H9 (cell line): Measurements from ENCODE around the gene CLIC6. TPM values are rescaled to one million over a fixed set of nuclear protein-coding genes. Genes with fewer than 3 reads are reported as not detected.

Experiments
- DNase-seq: peaks from one replicate; pipeline ENCODE4 v3.0.0-alpha.2; 2017
- H2AFZ ChIP-seq: one replicate; pipeline ENCODE4 v1.6.1; 2013; ENCODE audit warnings: mild to moderate bottlenecking, low read length, control low read depth, moderate library complexity
- H2AK5ac ChIP-seq: 2 replicates; pipeline ENCODE4 v1.6.1; 2013; ENCODE audit warnings: low read length, control low read depth, mixed read lengths; ENCODE audit not compliant: insufficient read length
- H2BK120ac ChIP-seq: one replicate; pipeline ENCODE4 v1.6.1; 2013; ENCODE audit warnings: low read depth, mild to moderate bottlenecking, low read length, control low read depth, inconsistent platforms; ENCODE audit not compliant: poor library complexity, severe bottlenecking
- H2BK12ac ChIP-seq: 2 replicates; pipeline ENCODE4 v1.6.1; 2013; ENCODE audit warnings: low read length, control low read depth, mixed read lengths, low read depth; ENCODE audit not compliant: insufficient read length
- H2BK15ac ChIP-seq: 2 replicates; pipeline ENCODE4 v1.6.1; 2013; ENCODE audit warnings: low read depth, low read length, control low read depth
- H2BK20ac ChIP-seq: one replicate; pipeline ENCODE4 v1.6.1; 2013; ENCODE audit warnings: low read depth, mild to moderate bottlenecking, low read length, control low read depth, inconsistent platforms; ENCODE audit not compliant: poor library complexity, severe bottlenecking
- H2BK5ac ChIP-seq: 2 replicates; pipeline ENCODE4 v1.6.1; 2013; ENCODE audit warnings: low read length, control low read depth, mixed read lengths; ENCODE audit not compliant: insufficient read length
- H3K14ac ChIP-seq: 2 replicates; pipeline ENCODE4 v1.6.1; 2013; ENCODE audit warnings: low read length, control low read depth; ENCODE audit not compliant: insufficient read depth
- H3K18ac ChIP-seq: 2 replicates; pipeline ENCODE4 v1.6.1; 2013; ENCODE audit warnings: low read depth, mild to moderate bottlenecking, mixed read lengths, low read length, control low read depth; ENCODE audit not compliant: insufficient read length
- H3K23ac ChIP-seq: 2 replicates; pipeline ENCODE4 v1.6.1; 2013; ENCODE audit warnings: low read length, control low read depth, mixed read lengths, low read depth; ENCODE audit not compliant: insufficient read length
- H3K23me2 ChIP-seq: 2 replicates; pipeline ENCODE4 v1.6.1; 2013; ENCODE audit warnings: low read depth, mild to moderate bottlenecking, mixed read lengths, low read length, control low read depth; ENCODE audit not compliant: insufficient read length, poor library complexity, severe bottlenecking
- H3K27ac ChIP-seq: 2 replicates; pipeline ENCODE4 v1.5.1; 2013; ENCODE audit warnings: low read length, control low read depth, mixed read lengths, low read depth; ENCODE audit not compliant: insufficient read length
- H3K27me3 ChIP-seq: 2 replicates; pipeline ENCODE4 v1.6.1; 2013; ENCODE audit warnings: low read length, control low read depth, inconsistent platforms; ENCODE audit not compliant: insufficient read depth
- H3K4ac ChIP-seq: 2 replicates; pipeline ENCODE4 v1.6.1; 2013; ENCODE audit warnings: low read depth, mild to moderate bottlenecking, control low read depth, inconsistent platforms, low read length, moderate library complexity
- H3K4me1 ChIP-seq: 2 replicates; pipeline ENCODE4 v1.6.1; 2013; ENCODE audit warnings: low read length, control low read depth, inconsistent platforms; ENCODE audit not compliant: insufficient read depth
- H3K4me2 ChIP-seq: 2 replicates; pipeline ENCODE4 v1.6.1; 2013; ENCODE audit warnings: low read length, control low read depth, mixed read lengths; ENCODE audit not compliant: insufficient read length, insufficient read depth
- H3K56ac ChIP-seq: 2 replicates; pipeline ENCODE4 v1.6.1; 2013; ENCODE audit warnings: low read depth, mild to moderate bottlenecking, mixed read lengths, low read length, control low read depth; ENCODE audit not compliant: insufficient read length
- H3K79me1 ChIP-seq: 2 replicates; pipeline ENCODE4 v1.6.1; 2013; ENCODE audit warnings: low read depth, mild to moderate bottlenecking, moderate library complexity, low read length, control low read depth, inconsistent platforms; ENCODE audit not compliant: insufficient read depth, poor library complexity, severe bottlenecking
- H3K79me2 ChIP-seq: 2 replicates; pipeline ENCODE4 v1.6.1; 2013; ENCODE audit warnings: low read length, control low read depth, inconsistent platforms; ENCODE audit not compliant: insufficient read depth
- H3K9ac ChIP-seq: 2 replicates; pipeline ENCODE4 v1.6.1; 2013; ENCODE audit warnings: low read length, control low read depth, mixed read lengths; ENCODE audit not compliant: insufficient read length; ENCODE audit errors: extremely low read depth
- H3K9me3 ChIP-seq: one replicate; pipeline ENCODE4 v1.6.1; 2013; ENCODE audit warnings: low read depth, low read length, inconsistent platforms; ENCODE audit not compliant: control insufficient read depth
- H3T11ph ChIP-seq: one replicate; pipeline ENCODE4 v1.6.1; 2013; ENCODE audit warnings: mild to moderate bottlenecking, low read length, control low read depth, inconsistent platforms
- H4K20me1 ChIP-seq: one replicate; pipeline ENCODE4 v1.6.1; 2013; ENCODE audit not compliant: control insufficient read depth, insufficient read length, insufficient read depth
- H4K5ac ChIP-seq: 2 replicates; pipeline ENCODE4 v1.6.1; 2013; ENCODE audit warnings: low read depth, mild to moderate bottlenecking, mixed read lengths, low read length, control low read depth; ENCODE audit not compliant: insufficient read length
- H4K8ac ChIP-seq: replicated peaks from 2 replicates; pipeline ENCODE4 v1.6.1; 2013; ENCODE audit warnings: low read length, control low read depth, mixed read lengths, low read depth; ENCODE audit not compliant: insufficient read length
- H4K91ac ChIP-seq: 2 replicates; pipeline ENCODE4 v1.6.1; 2013; ENCODE audit warnings: low read depth, mild to moderate bottlenecking, moderate library complexity, mixed read lengths, low read length, control low read depth; ENCODE audit not compliant: insufficient read length
- H3K27ac Mint-ChIP-seq, 3 experiments: 2 replicates in 2 of 3; 3 replicates in 1 of 3; pipeline ENCODE4 v1.8.0; 2020 to 2021; ENCODE audit warnings: mixed read lengths in 3 of 3, mild to moderate bottlenecking in 1 of 3, moderate library complexity in 1 of 3
- H3K27me3 Mint-ChIP-seq: 2 replicates; pipeline ENCODE4 v1.8.0; 2021; ENCODE audit warnings: low read depth, mild to moderate bottlenecking, moderate library complexity, mixed read lengths
- H3K36me3 Mint-ChIP-seq, 3 experiments: 2 replicates in 2 of 3; 3 replicates in 1 of 3; pipeline ENCODE4 v1.8.0; 2020 to 2021; ENCODE audit warnings: low read depth in 3 of 3, mixed read lengths in 3 of 3; ENCODE audit not compliant: insufficient read depth in 1 of 3
- H3K4me1 Mint-ChIP-seq, 2 experiments: 2 replicates each; pipeline ENCODE4 v1.8.0; 2020; ENCODE audit warnings: mixed read lengths in 2 of 2
- H3K4me3 Mint-ChIP-seq, 2 experiments: 2 replicates in 1 of 2; 3 replicates in 1 of 2; pipeline ENCODE4 v1.8.0; 2020 to 2021; ENCODE audit warnings: mild to moderate bottlenecking in 2 of 2, mixed read lengths in 2 of 2, moderate library complexity in 1 of 2
- H3K9me3 Mint-ChIP-seq, 2 experiments: 2 replicates in 1 of 2; 3 replicates in 1 of 2; pipeline ENCODE4 v1.8.0; 2020; ENCODE audit warnings: mild to moderate bottlenecking in 2 of 2, mixed read lengths in 2 of 2, moderate library complexity in 1 of 2
- WGBS: extraction: QIAGEN DNeasy Blood & Tissue Kit; methylation state at CpG from one replicate; pipeline ENCODE4 v1.1.7; 2013; ENCODE audit warnings: missing lambda C conversion rate, low lambda C conversion rate, mixed read lengths; ENCODE audit not compliant: insufficient read length; ENCODE audit errors: extremely low coverage; 5-methylcytosine and 5-hydroxymethylcytosine counted together
- total RNA-seq: library from RNA; stranded (reverse); gene quantifications from 2 replicates; pipeline ENCODE4 v1.2.1, GENCODE V29; 2021
- TF ChIP-seq, protein P1 (sequence below): fragments of 200-600 bp; sonication (generic); conservative IDR thresholded peaks from 3 replicates; pipeline ENCODE4 v1.8.0; 2021; ENCODE audit warnings: antibody characterized with exemption, mild to moderate bottlenecking

CLIC6 gene
- total RNA-seq, 1 experiment from 2014 or later = 1.3 TPM

DNA sequence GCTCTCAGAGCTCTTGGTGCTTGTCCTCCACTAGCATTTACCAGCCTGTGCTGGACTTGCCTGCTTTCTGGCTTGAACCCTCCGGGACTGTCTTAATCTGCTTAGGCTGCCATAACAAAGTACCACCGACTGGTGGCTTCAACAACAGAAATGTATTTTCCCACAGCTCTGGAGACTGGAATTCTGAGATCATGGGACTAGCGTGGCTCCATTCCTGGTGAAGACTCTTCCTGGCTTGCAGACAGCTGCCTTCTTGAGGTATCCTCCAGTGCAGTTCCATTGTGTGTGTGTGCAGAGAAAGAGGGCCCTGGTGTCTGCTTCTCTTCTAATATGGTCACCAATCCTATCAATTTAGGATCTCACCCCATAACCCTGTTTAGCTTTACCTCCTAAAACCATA is 31.8 kb upstream of the CLIC6 start:
- H4K20me1 ChIP-seq = no peaks in the 10 kb centered on the region
- no peak overlapping the region for H2AFZ ChIP-seq
- H3K27ac ChIP-seq = no peak overlapping the region
- Mint-ChIP-seq H3K36me3 (no peaks in the 10 kb centered on the region; a peak in 1 of 7 replicates), H3K4me3 (no peak overlapping the region), H3K4me1 (no peaks in the 10 kb centered on the region; a peak in 1 of 4 replicates), H3K27me3 (peaks cover 15% of the 10 kb centered on the region), H3K9me3 (no peaks in the 10 kb centered on the region; a peak in 1 of 5 replicates), H3K27ac (no peak overlapping the region)
- H3K23me2 ChIP-seq = no peaks in the 10 kb centered on the region
- no peak overlapping the region for H3K14ac ChIP-seq
- H2BK15ac ChIP-seq = no peak overlapping the region
- no peak overlapping the region for H4K5ac ChIP-seq
- no peak overlapping the region for H4K91ac ChIP-seq
- H3K9me3 ChIP-seq = no peaks in the 10 kb centered on the region
- no peak overlapping the region for H3K4ac ChIP-seq
- TF ChIP-seq, protein P1, sequence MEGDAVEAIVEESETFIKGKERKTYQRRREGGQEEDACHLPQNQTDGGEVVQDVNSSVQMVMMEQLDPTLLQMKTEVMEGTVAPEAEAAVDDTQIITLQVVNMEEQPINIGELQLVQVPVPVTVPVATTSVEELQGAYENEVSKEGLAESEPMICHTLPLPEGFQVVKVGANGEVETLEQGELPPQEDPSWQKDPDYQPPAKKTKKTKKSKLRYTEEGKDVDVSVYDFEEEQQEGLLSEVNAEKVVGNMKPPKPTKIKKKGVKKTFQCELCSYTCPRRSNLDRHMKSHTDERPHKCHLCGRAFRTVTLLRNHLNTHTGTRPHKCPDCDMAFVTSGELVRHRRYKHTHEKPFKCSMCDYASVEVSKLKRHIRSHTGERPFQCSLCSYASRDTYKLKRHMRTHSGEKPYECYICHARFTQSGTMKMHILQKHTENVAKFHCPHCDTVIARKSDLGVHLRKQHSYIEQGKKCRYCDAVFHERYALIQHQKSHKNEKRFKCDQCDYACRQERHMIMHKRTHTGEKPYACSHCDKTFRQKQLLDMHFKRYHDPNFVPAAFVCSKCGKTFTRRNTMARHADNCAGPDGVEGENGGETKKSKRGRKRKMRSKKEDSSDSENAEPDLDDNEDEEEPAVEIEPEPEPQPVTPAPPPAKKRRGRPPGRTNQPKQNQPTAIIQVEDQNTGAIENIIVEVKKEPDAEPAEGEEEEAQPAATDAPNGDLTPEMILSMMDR = no peak
- no peaks in the 10 kb centered on the region for H3K79me1 ChIP-seq
- no peak overlapping the region for H3K9ac ChIP-seq
- H3K18ac ChIP-seq = no peak overlapping the region
- H3T11ph ChIP-seq = no peak overlapping the region
- no peak overlapping the region for H2BK5ac ChIP-seq
- H4K8ac ChIP-seq = no peak overlapping the region
- no peak overlapping the region for H2AK5ac ChIP-seq
- H3K23ac ChIP-seq = no peak overlapping the region
- WGBS = no CpG with 5 or more reads among the region's 3 CpGs
- H2BK20ac ChIP-seq = no peak overlapping the region
- H3K4me1 ChIP-seq = no peaks in the 10 kb centered on the region
- H3K56ac ChIP-seq = no peak overlapping the region
- no peak for DNase-seq
- no peaks in the 10 kb centered on the region for H3K27me3 ChIP-seq
- no peak overlapping the region for H2BK120ac ChIP-seq
- H3K79me2 ChIP-seq = no peaks in the 10 kb centered on the region
- H2BK12ac ChIP-seq = no peak overlapping the region
- no peak overlapping the region for H3K4me2 ChIP-seq
